Mesenchymal stem cell (in vitro differentiated cells and primary cell): ENCODE data around the gene TMEM178A.

ENCODE experiments used
- DNase-seq: peaks from one replicate; pipeline ENCODE4 v3.0.0-alpha.2; 2013
- H2AFZ ChIP-seq: one replicate; pipeline ENCODE4 v1.6.1; 2013; ENCODE audit warnings: low read depth, mild to moderate bottlenecking, control low read depth, inconsistent platforms, low read length, moderate library complexity
- H2AK5ac ChIP-seq: 2 replicates; pipeline ENCODE4 v1.6.1; 2013; ENCODE audit warnings: low read length, moderate library complexity, mild to moderate bottlenecking, inconsistent platforms; ENCODE audit not compliant: severe bottlenecking
- H2BK120ac ChIP-seq: one replicate; pipeline ENCODE4 v1.6.1; 2013; ENCODE audit warnings: low read depth, mild to moderate bottlenecking, inconsistent platforms, low read length, moderate library complexity
- H2BK12ac ChIP-seq, 2 experiments: one replicate each; pipeline ENCODE4 v1.6.1; 2013; ENCODE audit warnings: inconsistent platforms in 2 of 2, low read length in 2 of 2, mild to moderate bottlenecking in 2 of 2, moderate library complexity in 2 of 2, control low read depth in 1 of 2
- H2BK15ac ChIP-seq: one replicate; pipeline ENCODE4 v1.6.1; 2013; ENCODE audit warnings: mild to moderate bottlenecking, low read depth, inconsistent platforms; ENCODE audit not compliant: poor library complexity, severe bottlenecking
- H2BK5ac ChIP-seq: 2 replicates; pipeline ENCODE4 v1.6.1; 2013; ENCODE audit warnings: low read depth, mild to moderate bottlenecking, low read length, control low read depth, inconsistent platforms; ENCODE audit not compliant: poor library complexity, severe bottlenecking
- H3K14ac ChIP-seq, 2 experiments: one replicate each; pipeline ENCODE4 v1.6.1; 2013; ENCODE audit warnings: inconsistent platforms in 2 of 2, low read length in 2 of 2, control low read depth in 1 of 2, mild to moderate bottlenecking in 1 of 2, moderate library complexity in 1 of 2
- H3K18ac ChIP-seq, 2 experiments: one replicate each; pipeline ENCODE4 v1.6.1; 2013; ENCODE audit warnings: inconsistent platforms in 2 of 2, low read length in 2 of 2, control low read depth in 1 of 2, low read depth in 1 of 2, mild to moderate bottlenecking in 1 of 2
- H3K23ac ChIP-seq, 2 experiments: one replicate each; pipeline ENCODE4 v1.6.1; 2013; ENCODE audit warnings: inconsistent platforms in 2 of 2, low read length in 2 of 2, mild to moderate bottlenecking in 2 of 2, moderate library complexity in 2 of 2, control low read depth in 1 of 2
- H3K27ac ChIP-seq: 2 replicates; pipeline ENCODE4 v1.5.1; 2013; ENCODE audit warnings: mild to moderate bottlenecking, moderate library complexity, low read length, control low read depth, inconsistent platforms; ENCODE audit not compliant: poor library complexity, severe bottlenecking
- H3K27me3 ChIP-seq, 2 experiments: 2 replicates each; pipeline versions ENCODE4 v1.6.1 to v1.7.0; 2013; ENCODE audit warnings: low read length in 2 of 2, mild to moderate bottlenecking in 2 of 2, moderate library complexity in 2 of 2, control low read depth in 1 of 2, inconsistent platforms in 1 of 2; ENCODE audit not compliant: control insufficient read depth in 1 of 2, insufficient read depth in 1 of 2
- H3K36me3 ChIP-seq, 2 experiments: 2 replicates each; pipeline versions ENCODE4 v1.6.1 to v1.7.0; 2013; ENCODE audit warnings: low read length in 2 of 2, control low read depth in 1 of 2, inconsistent platforms in 1 of 2, low read depth in 1 of 2, mild to moderate bottlenecking in 1 of 2; ENCODE audit not compliant: insufficient read depth in 2 of 2, control insufficient read depth in 1 of 2
- H3K4ac ChIP-seq, 2 experiments: one replicate each; pipeline ENCODE4 v1.6.1; 2013; ENCODE audit warnings: inconsistent platforms in 2 of 2, low read length in 2 of 2, mild to moderate bottlenecking in 2 of 2, moderate library complexity in 2 of 2, control low read depth in 1 of 2, low read depth in 1 of 2
- H3K4me1 ChIP-seq: 2 replicates; pipeline ENCODE4 v1.6.1; 2013; ENCODE audit warnings: low read depth, low read length, control low read depth; ENCODE audit not compliant: control insufficient read depth, insufficient read depth
- H3K4me2 ChIP-seq: 2 replicates; pipeline ENCODE4 v1.6.1; 2013; ENCODE audit warnings: low read length, mild to moderate bottlenecking, inconsistent platforms; ENCODE audit not compliant: poor library complexity, severe bottlenecking
- H3K4me3 ChIP-seq, 2 experiments: 2 replicates each; pipeline versions ENCODE4 v1.5.1 to v1.7.0; 2013; ENCODE audit warnings: low read length in 2 of 2, mild to moderate bottlenecking in 2 of 2, control low read depth in 1 of 2, low read depth in 1 of 2; ENCODE audit not compliant: insufficient read depth in 1 of 2
- H3K79me1 ChIP-seq: replicated peaks from 2 replicates; pipeline ENCODE4 v1.6.1; 2013; ENCODE audit warnings: mild to moderate bottlenecking, control low read depth, low read length, inconsistent platforms; ENCODE audit not compliant: poor library complexity, severe bottlenecking
- H3K9ac ChIP-seq: 2 replicates; pipeline ENCODE4 v1.7.0; 2013; ENCODE audit warnings: mild to moderate bottlenecking, low read length, moderate library complexity
- H3K9me3 ChIP-seq: 2 replicates; pipeline ENCODE4 v1.7.0; 2013; ENCODE audit warnings: mild to moderate bottlenecking, low read length; ENCODE audit not compliant: control insufficient read depth
- H4K8ac ChIP-seq: one replicate; pipeline ENCODE4 v1.6.1; 2013; ENCODE audit warnings: inconsistent platforms, mild to moderate bottlenecking, low read length, moderate library complexity
- H4K91ac ChIP-seq: one replicate; pipeline ENCODE4 v1.6.1; 2013; ENCODE audit warnings: mild to moderate bottlenecking, low read length, inconsistent platforms
- WGBS: methylation state at CpG from one replicate; pipeline ENCODE4 v1.1.7; 2013; ENCODE audit warnings: mixed read lengths; 5-methylcytosine and 5-hydroxymethylcytosine counted together

The TMEM178A gene

GRCh38 chr2:39712953-39713352, 47.2 kb downstream of the TMEM178A start:
- Histone ChIP-seq H3K14ac (no peak overlapping the region), H3K36me3 (no peaks in the 10 kb centered on the region)
- WGBS, result 93% methylated on average over 4 of the region's 5 CpGs

DNA sequence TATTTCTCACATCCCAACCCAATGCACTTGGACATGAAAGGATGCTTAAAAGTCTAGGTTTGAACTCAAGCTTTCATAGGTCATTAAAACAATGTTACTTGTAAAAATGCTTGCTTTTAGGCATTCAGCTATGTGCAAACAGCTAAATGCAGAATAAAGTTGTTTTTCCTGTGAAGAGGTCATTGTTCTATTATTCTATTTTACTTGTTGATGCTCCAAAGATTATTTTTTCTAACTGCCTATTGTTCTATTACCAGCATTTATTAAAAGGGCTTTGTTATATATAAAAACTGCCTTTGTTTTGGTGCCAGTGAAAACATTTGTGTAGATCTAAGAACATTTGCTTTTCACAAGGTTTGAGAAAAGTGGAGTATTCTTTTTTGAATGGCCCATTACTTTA, 49.4 kb downstream of the TMEM178A start:
- H3K27me3 ChIP-seq, result no peaks in the 10 kb centered on the region
- H3K4ac ChIP-seq, result no peak overlapping the region
- H3K4me3 ChIP-seq, result no peak overlapping the region
- no peak overlapping the region for H3K9ac ChIP-seq
- no peak overlapping the region for H2BK5ac ChIP-seq
- no peak overlapping the region for H2BK15ac ChIP-seq
- no peak overlapping the region for H2AFZ ChIP-seq
- H2AK5ac ChIP-seq, result no peak overlapping the region
- no peak overlapping the region for H4K91ac ChIP-seq
- no peak overlapping the region for H3K18ac ChIP-seq
- H3K4me1 ChIP-seq, result no peaks in the 10 kb centered on the region
- no peaks in the 10 kb centered on the region for H3K36me3 ChIP-seq
- no peak overlapping the region for H2BK12ac ChIP-seq
- H3K4me2 ChIP-seq, result no peak overlapping the region
- H3K79me1 ChIP-seq, result no peaks in the 10 kb centered on the region
- H3K27ac ChIP-seq, result no peak overlapping the region
- no peak overlapping the region for H3K14ac ChIP-seq
- H3K9me3 ChIP-seq, result no peaks in the 10 kb centered on the region
- no peak for DNase-seq
- H4K8ac ChIP-seq, result no peak overlapping the region
- H3K23ac ChIP-seq, result no peak overlapping the region
- no peak overlapping the region for H2BK120ac ChIP-seq

More at GRCh38 chr2:39712953-39713352, 47.2 kb downstream of the TMEM178A start:
- Histone ChIP-seq H3K79me1 (no peaks in the 10 kb centered on the region), H2AK5ac (no peak overlapping the region), H2BK12ac (no peak overlapping the region), H2BK5ac (no peak overlapping the region), H3K18ac (no peak overlapping the region), H2AFZ (no peak overlapping the region), H3K9ac (no peak overlapping the region), H2BK15ac (no peak overlapping the region), H3K4me2 (no peak overlapping the region), H4K91ac (no peak overlapping the region), H3K23ac (no peak overlapping the region), H3K27ac (no peak overlapping the region), H2BK120ac (no peak overlapping the region), H3K4me1 (no peaks in the 10 kb centered on the region), H3K9me3 (no peaks in the 10 kb centered on the region), H3K27me3 (no peaks in the 10 kb centered on the region), H3K4me3 (no peak overlapping the region), H3K4ac (no peak overlapping the region), H4K8ac (no peak overlapping the region)
- DNase-seq, result no peak

- Histone ChIP-seq H3K4me3 (no peak overlapping the region), H3K14ac (no peak overlapping the region), H3K4me2 (no peak overlapping the region), H3K9ac (no peak overlapping the region), H3K79me1 (no peaks in the 10 kb centered on the region), H4K8ac (no peak overlapping the region), H2AFZ (no peak overlapping the region), H2BK120ac (no peak overlapping the region), H3K9me3 (no peaks in the 10 kb centered on the region), H3K23ac (no peak overlapping the region), H3K4me1 (no peaks in the 10 kb centered on the region), H2BK12ac (no peak overlapping the region), H2AK5ac (no peak overlapping the region), H2BK15ac (no peak overlapping the region), H3K4ac (no peak overlapping the region), H3K27me3 (no peaks in the 10 kb centered on the region), H4K91ac (no peak overlapping the region), H3K36me3 (no peaks in the 10 kb centered on the region), H3K27ac (no peak overlapping the region), H2BK5ac (no peak overlapping the region), H3K18ac (no peak overlapping the region)
- DNase-seq, result no peak
- WGBS, result 100% methylated on average over 3 of the region's 3 CpGs
Measured at GRCh38 chr2:39715822-39716221, 50.1 kb downstream of the TMEM178A start.

- Histone ChIP-seq H3K23ac (no peak overlapping the region), H3K27me3 (no peaks in the 10 kb centered on the region), H2AFZ (no peak overlapping the region), H3K9ac (no peak overlapping the region), H3K14ac (no peak overlapping the region), H3K4me2 (no peak overlapping the region), H2BK12ac (no peak overlapping the region), H2BK5ac (no peak overlapping the region), H2BK15ac (no peak overlapping the region), H3K4ac (no peak overlapping the region), H3K4me1 (no peaks in the 10 kb centered on the region), H3K9me3 (no peaks in the 10 kb centered on the region), H3K27ac (no peak overlapping the region), H2BK120ac (no peak overlapping the region), H4K8ac (no peak overlapping the region), H4K91ac (no peak overlapping the region), H3K18ac (no peak overlapping the region), H3K36me3 (no peaks in the 10 kb centered on the region), H3K79me1 (no peaks in the 10 kb centered on the region), H2AK5ac (no peak overlapping the region), H3K4me3 (no peak overlapping the region)
- WGBS, result 97% methylated on average over 11 of the region's 12 CpGs
- DNase-seq, result no peak
Measured at GRCh38 chr2:39717067-39717466, 51.4 kb downstream of the TMEM178A start.
